Transverse colon (tissue), 4 donors: ENCODE results near the gene CLTRN. TPM values are rescaled to one million over a fixed set of nuclear protein-coding genes. Genes with fewer than 3 reads are reported as not detected.

Experiments used
- DNase-seq: peaks from one replicate; pipeline ENCODE4 v3.0.0-alpha.2; 2019
- H3K27ac ChIP-seq, 4 donors: fragments of 200-600 bp; sonication (generic); 2 replicates each; pipeline ENCODE4 v1.5.1; 2016 to 2018; ENCODE audit warnings: inconsistent platforms in 4 of 4
- H3K27me3 ChIP-seq: fragments of 200-600 bp; sonication (generic); 2 replicates; pipeline ENCODE4 v1.5.1; 2017; ENCODE audit warnings: inconsistent platforms
- H3K36me3 ChIP-seq, 4 donors: fragments of 200-600 bp; sonication (generic); 2 replicates each; pipeline ENCODE4 v1.5.1; 2017 to 2019; ENCODE audit warnings: inconsistent platforms in 4 of 4
- H3K4me1 ChIP-seq, 4 donors: fragments of 200-600 bp; sonication (generic); 2 replicates each; pipeline ENCODE4 v1.5.1; 2017 to 2020; ENCODE audit warnings: inconsistent platforms in 4 of 4
- H3K4me3 ChIP-seq, 4 donors: fragments of 200-600 bp; sonication (generic); 1 replicate in 1 of 4; 2 replicates in 3 of 4; pipeline versions ENCODE4 v1.5.1 to v1.6.1; 2017 to 2019; ENCODE audit warnings: inconsistent platforms in 4 of 4
- H3K9me3 ChIP-seq, 2 donors: fragments of 200-600 bp; sonication (generic); 2 replicates each; pipeline ENCODE4 v1.5.1; 2017 to 2019; ENCODE audit warnings: inconsistent platforms in 2 of 2
- EP300 ChIP-seq: sonication (generic); formaldehyde crosslinking; IDR thresholded peaks from one replicate; pipeline ENCODE4 v1.6.1; 2017; ENCODE audit warnings: antibody characterized with exemption, low read depth
- POLR2A ChIP-seq: fragments of 450-650 bp; IDR thresholded peaks from one replicate; pipeline ENCODE4 v1.6.1; 2016; ENCODE audit warnings: antibody characterized with exemption, mild to moderate bottlenecking, moderate library complexity
- POLR2AphosphoS5 ChIP-seq, 3 donors: sonication (generic); formaldehyde crosslinking; IDR thresholded peaks; one replicate each; pipeline ENCODE4 v1.6.1; 2016; ENCODE audit warnings: antibody characterized with exemption in 3 of 3
- WGBS, 2 donors: methylation state at CpG; one replicate each; pipeline ENCODE4 v1.1.5; 2018; ENCODE audit warnings: low coverage in 1 of 2; 5-methylcytosine and 5-hydroxymethylcytosine counted together
- in situ Hi-C, 4 donors: fragments of 200-750 bp; cut with MboI; loops; one replicate each; pipeline versions ENCODE4 v1.15.0 to v1.15.1; 2017; ENCODE audit warnings: low sequenced_read_pairs in 3 of 4, low pct_ligation_motif_present in 1 of 4, low pct_unique_long_range_greater_than_20kb in 1 of 4
- intact Hi-C: fragments of 100-400 bp; cut with DNase I; formaldehyde crosslinking; loops from one replicate; pipeline ENCODE4 v1.15.1; 2023; ENCODE audit warnings: low total_unique reads
- total RNA-seq, 4 donors: library from RNA; depleted of rRNA; stranded (reverse); fragments of >200 nt; gene quantifications; one replicate each; pipeline ENCODE4 v1.1.0, GENCODE V29; 2016
- TF ChIP-seq, protein P1 (sequence below), 5 experiments: fragments of 200-600 bp in 3 of 5; fragments of 450-650 bp in 2 of 5; sonication (generic) in 3 of 5; IDR thresholded peaks; 1 replicate in 2 of 5; 2 replicates in 3 of 5; pipeline ENCODE4 v1.5.1; 2016 to 2017; ENCODE audit warnings: antibody characterized with exemption in 5 of 5, inconsistent platforms in 3 of 5, mild to moderate bottlenecking in 2 of 5, moderate library complexity in 1 of 5

The CLTRN gene
- total RNA-seq, 4 donors from 2014 or later, result 0.48 TPM; not detected in 3

DNA sequence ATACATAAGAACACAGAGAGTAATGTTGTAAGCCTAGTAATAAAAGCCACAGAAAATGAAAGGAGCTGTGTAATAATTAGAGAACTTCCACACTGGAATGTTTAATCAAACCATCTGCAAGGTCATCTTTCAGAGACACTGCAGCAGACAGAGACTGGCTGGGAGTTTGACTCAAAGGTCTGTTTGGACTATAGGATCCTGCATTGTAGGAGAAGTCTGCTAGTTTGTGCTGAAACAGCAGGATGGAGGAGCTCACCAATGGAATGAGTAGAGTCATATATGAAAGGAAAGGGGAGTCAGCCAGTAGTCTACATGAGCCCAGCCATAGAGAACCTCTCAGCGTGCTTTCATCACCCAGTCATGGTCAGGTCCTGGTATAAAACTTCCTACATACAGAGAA, 59.4 kb downstream of the CLTRN start:
- intact Hi-C loops, result no loop called here
- no peak overlapping the region for H3K27ac ChIP-seq
- no peaks in the 10 kb centered on the region for H3K4me1 ChIP-seq
- TF ChIP-seq POLR2A, result no peak
- TF ChIP-seq POLR2AphosphoS5 (IDR thresholded peaks at IDR 0.05), result no peak
- TF ChIP-seq EP300, result no peak
- TF ChIP-seq, protein P1, sequence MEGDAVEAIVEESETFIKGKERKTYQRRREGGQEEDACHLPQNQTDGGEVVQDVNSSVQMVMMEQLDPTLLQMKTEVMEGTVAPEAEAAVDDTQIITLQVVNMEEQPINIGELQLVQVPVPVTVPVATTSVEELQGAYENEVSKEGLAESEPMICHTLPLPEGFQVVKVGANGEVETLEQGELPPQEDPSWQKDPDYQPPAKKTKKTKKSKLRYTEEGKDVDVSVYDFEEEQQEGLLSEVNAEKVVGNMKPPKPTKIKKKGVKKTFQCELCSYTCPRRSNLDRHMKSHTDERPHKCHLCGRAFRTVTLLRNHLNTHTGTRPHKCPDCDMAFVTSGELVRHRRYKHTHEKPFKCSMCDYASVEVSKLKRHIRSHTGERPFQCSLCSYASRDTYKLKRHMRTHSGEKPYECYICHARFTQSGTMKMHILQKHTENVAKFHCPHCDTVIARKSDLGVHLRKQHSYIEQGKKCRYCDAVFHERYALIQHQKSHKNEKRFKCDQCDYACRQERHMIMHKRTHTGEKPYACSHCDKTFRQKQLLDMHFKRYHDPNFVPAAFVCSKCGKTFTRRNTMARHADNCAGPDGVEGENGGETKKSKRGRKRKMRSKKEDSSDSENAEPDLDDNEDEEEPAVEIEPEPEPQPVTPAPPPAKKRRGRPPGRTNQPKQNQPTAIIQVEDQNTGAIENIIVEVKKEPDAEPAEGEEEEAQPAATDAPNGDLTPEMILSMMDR (IDR thresholded peaks at IDR 0.05), result no peak
- no peaks in the 10 kb centered on the region for H3K9me3 ChIP-seq
- 58 to 80% methylated on average over 1 of the region's 1 CpG for WGBS, 2 donors
- in situ Hi-C loops, result no loop called here
- H3K36me3 ChIP-seq, result no peaks in the 10 kb centered on the region
- no peak for DNase-seq
- no peaks in the 10 kb centered on the region for H3K27me3 ChIP-seq
- H3K4me3 ChIP-seq, result no peak overlapping the region

DNA sequence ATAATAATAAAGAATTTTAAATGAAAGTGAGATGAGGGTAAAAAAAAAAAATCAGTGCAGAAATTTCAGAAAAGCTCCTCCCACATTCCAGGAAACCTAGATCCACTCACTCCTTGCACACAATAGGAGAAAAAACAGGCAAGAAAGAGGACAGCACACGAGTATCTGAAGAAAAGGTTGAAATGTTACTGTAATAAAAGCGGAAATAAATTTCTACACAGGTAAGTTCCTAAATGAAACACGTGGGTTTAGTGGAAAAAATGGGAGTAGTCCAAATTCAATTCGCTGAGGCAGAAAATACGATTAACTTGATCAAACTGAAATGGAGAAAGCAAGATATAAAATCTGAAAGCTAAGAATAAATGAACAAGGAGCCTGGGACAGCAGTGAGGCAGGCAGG, 61.8 kb downstream of the CLTRN start:
- Histone ChIP-seq H3K27me3 (no peaks in the 10 kb centered on the region), H3K4me1 (no peaks in the 10 kb centered on the region), H3K4me3 (no peak overlapping the region), H3K36me3 (no peaks in the 10 kb centered on the region), H3K9me3 (no peaks in the 10 kb centered on the region), H3K27ac (no peak overlapping the region)
- no peak for DNase-seq
- in situ Hi-C loops (no loop called here), intact Hi-C loops (no loop called here)
- 61% methylated on average over 5 of the region's 5 CpGs; no CpG with 5 or more reads in 1 of the 2 donors for WGBS, 2 donors
- TF ChIP-seq POLR2A, result no peak
- TF ChIP-seq POLR2AphosphoS5 (IDR thresholded peaks at IDR 0.05), result no peak
- TF ChIP-seq, protein P1 (IDR thresholded peaks at IDR 0.05), result no peak
- no peak for TF ChIP-seq EP300

DNA sequence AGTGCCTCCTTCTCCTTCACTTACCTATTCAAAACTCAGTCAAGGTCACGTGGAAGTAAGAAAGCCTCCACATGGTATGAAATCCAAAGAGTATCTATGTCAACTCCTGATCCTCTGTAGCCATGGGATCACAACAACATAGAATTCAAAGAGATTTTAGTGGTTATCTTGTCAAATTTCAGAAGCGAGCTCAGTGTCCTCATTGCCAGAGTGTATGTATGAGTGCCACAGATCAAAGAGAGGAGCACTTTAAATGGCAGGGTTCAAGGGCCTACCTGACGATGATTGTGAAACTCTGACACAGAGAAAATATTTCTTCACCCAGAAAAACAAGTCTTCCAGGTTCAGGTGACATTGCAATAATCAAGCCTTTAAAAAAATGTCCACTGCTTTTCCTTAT, 62.7 kb downstream of the CLTRN start:
- H3K27me3 ChIP-seq, result no peaks in the 10 kb centered on the region
- no peaks in the 10 kb centered on the region for H3K36me3 ChIP-seq
- H3K27ac ChIP-seq, result no peak overlapping the region
- 49% methylated on average over 3 of the region's 3 CpGs; no CpG with 5 or more reads in 1 of the 2 donors for WGBS, 2 donors
- intact Hi-C loops, result no loop called here
- no peak for TF ChIP-seq EP300
- no peak for DNase-seq
- in situ Hi-C loops, result no loop called here
- H3K4me1 ChIP-seq, result no peaks in the 10 kb centered on the region
- H3K4me3 ChIP-seq, result no peak overlapping the region
- H3K9me3 ChIP-seq, result no peaks in the 10 kb centered on the region

DNA sequence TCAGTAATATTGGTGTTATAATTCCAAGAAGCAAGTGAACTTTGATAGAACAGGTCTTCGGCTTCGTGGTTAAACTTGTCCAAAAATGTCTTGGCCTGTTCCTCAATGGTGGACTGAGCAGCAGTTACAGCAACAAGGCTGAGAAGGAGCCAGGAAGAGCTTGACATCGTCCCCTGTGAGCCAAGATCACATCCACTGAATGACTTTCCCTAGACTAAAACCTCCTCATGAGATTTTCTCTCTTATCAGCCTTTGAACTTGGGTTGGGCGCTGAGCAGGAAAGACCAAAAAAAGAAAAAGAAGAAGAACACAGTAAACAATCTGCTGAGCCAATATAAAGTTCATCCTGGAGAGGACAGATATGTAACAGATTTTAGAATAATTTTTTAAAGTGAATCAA, 63.9 kb downstream of the CLTRN start, which contains the start of gene ACE2:
ACE2 (minus strand) TSS at position 216 of the 400 bp plus-strand sequence; CDS start at position 167, 49 bp downstream.
- Histone ChIP-seq H3K4me3 (no peak within 1 kb of the TSS), H3K9me3 (no peaks in the 10 kb centered on the region), H3K27me3 (no peaks in the 10 kb centered on the region), H3K4me1 (no peaks in the 10 kb centered on the region), H3K36me3 (no peaks in the 10 kb centered on the region), H3K27ac (no peak within 1 kb of the TSS)
- in situ Hi-C loops (no loop called here), intact Hi-C loops (no loop called here)
- WGBS, 2 donors, result 61% methylated on average over 4 of the region's 4 CpGs; no CpG with 5 or more reads in 1 of the 2 donors
- no peak for TF ChIP-seq EP300
- TF ChIP-seq, protein P1 (IDR thresholded peaks at IDR 0.05), result no peak
- no peak for TF ChIP-seq POLR2A
- TF ChIP-seq POLR2AphosphoS5 (IDR thresholded peaks at IDR 0.05), result no peak
- DNase-seq, result no peak

DNA sequence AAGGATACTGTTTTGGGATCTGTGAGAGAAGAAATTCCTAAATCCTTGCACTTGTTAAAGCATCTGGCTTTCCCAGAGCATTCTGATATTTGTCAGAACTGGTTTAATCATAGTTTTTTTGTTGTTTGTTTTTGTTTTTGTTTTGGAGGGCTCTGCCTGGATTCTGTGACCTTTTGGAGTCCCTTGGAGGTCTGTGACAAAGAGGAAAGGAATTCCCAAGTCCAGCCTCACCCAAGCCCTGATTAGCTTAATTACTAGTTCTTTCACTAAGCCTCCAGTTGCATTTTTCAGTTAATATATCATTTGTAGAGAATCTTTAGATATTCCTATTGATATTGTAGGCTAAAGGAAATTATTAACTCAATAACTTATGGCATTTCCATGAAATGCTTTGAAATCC, 64.6 kb downstream of the CLTRN start:
- Histone ChIP-seq H3K4me1 (no peaks in the 10 kb centered on the region), H3K36me3 (no peaks in the 10 kb centered on the region), H3K4me3 (no peak overlapping the region), H3K27ac (no peak overlapping the region), H3K9me3 (no peaks in the 10 kb centered on the region), H3K27me3 (no peaks in the 10 kb centered on the region)
- intact Hi-C loops, result no loop called here
- DNase-seq, result no peak
- in situ Hi-C loops, result no loop called here
- TF ChIP-seq EP300 (no peak), POLR2A (no peak), POLR2AphosphoS5 (IDR thresholded peaks at IDR 0.05) (no peak)
- TF ChIP-seq, protein P1 (IDR thresholded peaks at IDR 0.05), result no peak
